ENCODE data around the gene CARD16.
"Not testable (repeated sequence)": the region's sequence is repeated elsewhere in the genome, so short reads cannot be mapped to it uniquely, and the experiment has no call there.

The CARD16 gene

DNA sequence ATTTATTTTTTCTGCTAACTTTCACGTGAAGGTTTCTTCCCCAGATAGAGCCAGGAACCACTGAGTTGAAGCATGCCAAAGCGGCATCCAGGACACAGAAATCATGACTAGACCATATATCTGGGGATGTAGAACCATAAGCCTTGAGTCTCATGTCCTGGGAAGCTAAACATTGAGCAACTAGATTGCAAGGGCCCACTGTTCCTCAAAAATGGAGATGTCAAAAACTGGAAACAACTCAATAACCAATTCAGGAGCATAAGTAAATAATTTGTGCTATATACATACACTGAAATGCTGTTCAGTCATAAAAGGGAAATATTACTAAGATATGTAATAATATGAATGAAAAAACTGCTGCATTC is 29.0 kb upstream of the CARD16 start:
- H3K4me3 ChIP-seq (ENCODE audit: low read depth, low read length): no peak overlapping the region
- H3K9me3 ChIP-seq (ENCODE audit: severe bottlenecking): no peaks in the 10 kb centered on the region
- no peaks in the 10 kb centered on the region for H3K36me3 ChIP-seq
- TF ChIP-seq CTCF (IDR thresholded peaks at IDR 0.05; ENCODE audit: low read depth, low read length): no peak
- H3K27ac ChIP-seq: no peak overlapping the region
- no peaks in the 10 kb centered on the region for H3K27me3 ChIP-seq (ENCODE audit: insufficient read depth, low read depth, severe bottlenecking)
- no peak for DNase-seq

DNA sequence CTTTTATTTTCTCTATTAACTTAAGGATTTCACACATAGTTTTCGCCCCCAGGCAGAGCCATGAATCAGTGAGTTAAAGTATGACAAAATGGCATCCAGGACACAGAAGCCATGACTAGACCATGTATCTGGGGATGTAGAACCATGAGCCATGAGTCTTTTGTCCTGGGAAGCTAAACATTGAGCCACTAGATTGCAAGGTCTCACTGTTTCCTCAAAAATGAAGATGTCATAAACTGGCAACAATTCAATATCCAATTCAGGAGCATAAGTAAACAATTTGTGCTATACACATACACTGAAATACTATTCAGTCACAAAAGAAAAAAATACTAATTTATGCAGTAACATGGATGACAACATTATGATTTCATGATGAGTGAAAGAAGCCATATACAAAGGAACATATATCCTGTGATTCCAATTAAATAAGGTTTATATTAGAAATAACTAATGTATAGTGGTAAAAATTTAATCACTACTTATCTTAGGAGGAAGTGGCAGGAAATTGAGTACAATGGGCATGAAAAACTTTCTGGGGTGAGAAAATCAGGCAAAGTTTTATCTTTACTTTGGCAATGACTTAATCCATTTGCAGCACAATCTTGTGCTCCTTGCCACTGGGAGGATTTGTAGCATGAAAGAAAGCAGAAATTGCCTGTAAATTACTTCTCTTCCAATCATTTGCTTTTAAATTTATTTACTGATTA is 28.5 kb upstream of the CARD16 start:
- Histone ChIP-seq H3K27ac (no peak overlapping the region), H3K36me3 (no peaks in the 10 kb centered on the region), H3K4me3 (ENCODE audit: low read depth, low read length) (no peak overlapping the region), H3K9me3 (ENCODE audit: severe bottlenecking) (no peaks in the 10 kb centered on the region), H3K27me3 (ENCODE audit: insufficient read depth, low read depth, severe bottlenecking) (no peaks in the 10 kb centered on the region)
- TF ChIP-seq CTCF (IDR thresholded peaks at IDR 0.05; ENCODE audit: low read depth, low read length): no peak
- no peak for DNase-seq

DNA sequence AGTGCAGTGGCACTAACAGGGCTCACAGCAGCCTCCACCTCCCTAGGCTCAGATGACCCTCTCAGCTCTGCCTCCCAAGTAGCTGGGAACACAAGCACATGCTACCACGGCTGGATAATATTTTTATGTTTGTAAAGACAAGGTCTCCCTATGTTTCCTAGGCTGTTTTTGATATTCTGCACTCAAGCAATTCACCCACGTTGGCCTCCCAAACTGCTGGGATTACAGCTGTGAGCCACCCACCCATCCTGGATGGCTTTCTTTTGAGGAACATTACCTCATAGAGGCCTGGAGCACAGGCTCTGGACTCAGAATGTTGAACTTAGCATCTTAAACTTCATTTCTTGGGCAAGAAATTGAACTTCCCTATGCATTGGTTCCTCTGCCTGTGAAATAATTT is 26.9 kb upstream of the CARD16 start:
- H3K9me3 ChIP-seq (ENCODE audit: severe bottlenecking); H3K4me3 ChIP-seq (ENCODE audit: low read depth, low read length); H3K27me3 ChIP-seq (ENCODE audit: insufficient read depth, low read depth, severe bottlenecking); DNase-seq; H3K36me3 ChIP-seq; H3K27ac ChIP-seq: not testable (repeated sequence)

- Histone ChIP-seq H3K27ac (no peak overlapping the region), H3K9me3 (ENCODE audit: severe bottlenecking) (no peaks in the 10 kb centered on the region), H3K36me3 (no peaks in the 10 kb centered on the region), H3K27me3 (ENCODE audit: insufficient read depth, low read depth, severe bottlenecking) (no peaks in the 10 kb centered on the region), H3K4me3 (ENCODE audit: low read depth, low read length) (no peak overlapping the region)
- DNase-seq: no peak
- no peak for TF ChIP-seq CTCF (IDR thresholded peaks at IDR 0.05; ENCODE audit: low read depth, low read length)
Observed at GRCh38 chr11:105071089-105071732, 26.1 kb upstream of the CARD16 start.

DNA sequence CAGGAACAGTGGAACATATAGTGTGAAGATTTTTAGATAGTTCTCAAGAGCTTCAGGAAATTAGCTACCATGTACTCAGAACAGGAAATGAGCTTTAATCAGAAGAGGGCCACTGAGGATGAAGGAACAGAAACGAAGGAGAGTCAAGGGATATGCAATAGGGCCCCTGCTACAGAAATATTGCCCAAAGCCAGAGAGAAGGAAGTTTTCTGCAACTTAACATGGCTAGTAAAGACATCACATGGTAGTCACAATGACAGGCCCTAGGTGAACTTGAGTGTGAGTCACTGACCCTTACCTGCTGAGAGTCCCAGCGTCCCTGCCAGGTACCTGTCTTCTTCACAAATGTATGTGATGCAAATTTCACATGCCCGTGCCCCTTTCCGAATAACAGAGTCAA is 25.2 kb upstream of the CARD16 start:
- Histone ChIP-seq H3K27me3 (ENCODE audit: insufficient read depth, low read depth, severe bottlenecking) (no peaks in the 10 kb centered on the region), H3K4me3 (ENCODE audit: low read depth, low read length) (no peak overlapping the region), H3K27ac (no peak overlapping the region), H3K36me3 (no peaks in the 10 kb centered on the region), H3K9me3 (ENCODE audit: severe bottlenecking) (no peaks in the 10 kb centered on the region)
- TF ChIP-seq CTCF (IDR thresholded peaks at IDR 0.05; ENCODE audit: low read depth, low read length): no peak
- DNase-seq: no peak

DNA sequence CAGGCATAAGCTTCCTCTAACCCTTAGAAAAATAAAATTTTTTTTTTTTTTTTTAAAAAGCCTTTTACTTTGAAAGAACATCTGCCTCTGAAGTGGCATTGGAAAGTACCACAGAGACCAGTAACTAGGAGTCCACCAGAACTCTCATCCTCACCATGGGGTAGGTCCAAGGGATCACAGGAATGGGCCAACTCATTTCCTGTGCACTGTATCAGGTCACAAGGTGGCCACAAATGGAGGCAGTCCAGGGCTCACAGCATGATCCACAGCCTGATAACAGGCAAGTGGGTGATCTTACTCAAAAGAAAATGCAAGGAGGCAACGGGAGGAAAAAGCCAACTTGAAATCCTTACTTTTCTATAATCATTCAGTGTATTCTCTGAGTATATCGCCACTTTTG is 24.6 kb upstream of the CARD16 start:
- H3K27ac ChIP-seq; H3K9me3 ChIP-seq (ENCODE audit: severe bottlenecking); H3K36me3 ChIP-seq; DNase-seq; H3K27me3 ChIP-seq (ENCODE audit: insufficient read depth, low read depth, severe bottlenecking); H3K4me3 ChIP-seq (ENCODE audit: low read depth, low read length): not testable (repeated sequence)

- not testable (repeated sequence) for DNase-seq; H3K27ac ChIP-seq; H3K36me3 ChIP-seq; H3K4me3 ChIP-seq (ENCODE audit: low read depth, low read length); H3K9me3 ChIP-seq (ENCODE audit: severe bottlenecking); H3K27me3 ChIP-seq (ENCODE audit: insufficient read depth, low read depth, severe bottlenecking)
Observed at GRCh38 chr11:105063245-105063941, 18.3 kb upstream of the CARD16 start.

Measured in WERI-Rb-1 (cell line).